Amniotic epithelial cell (primary cell): ENCODE measurements around the gene C1orf87.
"Not testable (repeated sequence)": the region's sequence is repeated elsewhere in the genome, so short reads cannot be mapped to it uniquely, and the experiment has no call there.

Source experiments
- DNase-seq: peaks from one replicate; pipeline ENCODE4 v3.0.0-alpha.2; 2010; ENCODE audit warnings: low read depth

The C1orf87 gene

GRCh38 chr1:59994302-59995198 lies 79.0 kb downstream of the C1orf87 start:
- DNase-seq, result peak; percentile 98

- DNase-seq, result peak; percentile 72
These were observed 81.3 kb downstream of the C1orf87 start for GRCh38 chr1:59992040-59992820.

- peak; percentile 24 for DNase-seq
These were observed 83.1 kb downstream of the C1orf87 start for GRCh38 chr1:59990470-59990869.

- no peak for DNase-seq
These were observed 86.9 kb downstream of the C1orf87 start for GRCh38 chr1:59986516-59987310.

GRCh38 chr1:59985911-59986515 lies 87.6 kb downstream of the C1orf87 start:
- no peak for DNase-seq

- no peak for DNase-seq
These were observed 93.9 kb downstream of the C1orf87 start for GRCh38 chr1:59979666-59980065.

GRCh38 chr1:59978511-59978910 lies 95.1 kb downstream of the C1orf87 start:
- DNase-seq, result no peak

GRCh38 chr1:59978026-59978425 lies 95.5 kb downstream of the C1orf87 start:
- DNase-seq, result peak; percentile 27

- no peak for DNase-seq
These were observed 96.5 kb downstream of the C1orf87 start for GRCh38 chr1:59977075-59977410.

GRCh38 chr1:59976194-59977074 lies 97.1 kb downstream of the C1orf87 start:
- DNase-seq, result peak; percentile 40

GRCh38 chr1:59973719-59974118 lies 99.9 kb downstream of the C1orf87 start:
- DNase-seq, result no peak

- no peak for DNase-seq
These were observed 101.2 kb downstream of the C1orf87 start for GRCh38 chr1:59972216-59972927.

- peak; percentile 23 for DNase-seq
These were observed 102.1 kb downstream of the C1orf87 start for GRCh38 chr1:59971464-59971911.

- DNase-seq, result not testable (repeated sequence)
These were observed 103.9 kb downstream of the C1orf87 start for GRCh38 chr1:59969542-59970175.

- DNase-seq, result not testable (repeated sequence)
These were observed 104.8 kb downstream of the C1orf87 start for GRCh38 chr1:59968746-59969145.

- DNase-seq, result no peak
These were observed 105.8 kb downstream of the C1orf87 start for GRCh38 chr1:59967780-59968179.

GRCh38 chr1:59967141-59967697 lies 106.4 kb downstream of the C1orf87 start:
- peak; percentile 14 for DNase-seq

GRCh38 chr1:59952065-59952464 lies 121.5 kb downstream of the C1orf87 start:
- no peak for DNase-seq

GRCh38 chr1:59949648-59950047 lies 123.9 kb downstream of the C1orf87 start:
- DNase-seq, result no peak
